ENCODE results near the gene PTPRQ.

PTPRQ gene

GRCh38 chr12:80576641-80577418, 132.8 kb downstream of the PTPRQ start:
- no peak for DNase-seq

DNA sequence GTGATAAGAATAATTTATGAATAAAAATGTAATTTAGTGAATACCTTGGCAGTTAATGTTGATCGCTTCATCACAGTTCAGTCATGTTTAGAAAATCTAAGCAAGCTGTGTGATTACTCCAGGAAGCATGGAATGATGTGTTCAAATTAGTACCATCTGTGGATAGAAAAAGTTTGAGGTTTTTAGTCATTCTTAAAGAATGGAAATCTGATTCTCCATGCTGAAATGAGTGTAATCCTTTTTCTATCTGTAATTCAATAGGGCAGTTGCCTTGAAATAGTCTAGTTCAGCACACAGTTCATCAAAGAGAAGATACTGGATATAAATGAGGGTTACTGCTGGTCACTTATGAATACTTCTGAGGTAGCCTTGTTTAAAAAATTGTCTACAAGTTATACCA, 136.2 kb downstream of the PTPRQ start:
- DNase-seq = no peak

DNA sequence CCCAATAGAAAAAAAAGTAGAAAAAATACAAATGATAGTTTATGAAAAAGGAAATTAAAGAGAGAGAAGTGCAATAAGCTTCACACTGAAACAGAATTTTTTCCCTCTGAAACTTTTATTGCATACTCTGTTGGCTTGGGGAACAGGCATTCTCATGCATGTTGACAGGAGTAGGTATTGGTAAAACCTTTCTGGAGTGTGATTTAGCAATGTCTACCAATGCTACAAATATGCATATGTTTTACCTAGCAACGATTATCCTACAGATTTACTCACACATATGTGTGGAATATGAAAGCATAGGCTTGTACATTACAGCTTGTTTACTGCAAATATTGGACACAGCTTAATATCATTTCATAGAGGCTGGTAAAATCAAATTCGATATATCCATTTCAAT, 137.7 kb downstream of the PTPRQ start:
- no peak for DNase-seq

GRCh38 chr12:80582431-80582830, 138.4 kb downstream of the PTPRQ start:
- no peak for DNase-seq

GRCh38 chr12:80589077-80589476, 145.0 kb downstream of the PTPRQ start:
- DNase-seq = no peak

DNA sequence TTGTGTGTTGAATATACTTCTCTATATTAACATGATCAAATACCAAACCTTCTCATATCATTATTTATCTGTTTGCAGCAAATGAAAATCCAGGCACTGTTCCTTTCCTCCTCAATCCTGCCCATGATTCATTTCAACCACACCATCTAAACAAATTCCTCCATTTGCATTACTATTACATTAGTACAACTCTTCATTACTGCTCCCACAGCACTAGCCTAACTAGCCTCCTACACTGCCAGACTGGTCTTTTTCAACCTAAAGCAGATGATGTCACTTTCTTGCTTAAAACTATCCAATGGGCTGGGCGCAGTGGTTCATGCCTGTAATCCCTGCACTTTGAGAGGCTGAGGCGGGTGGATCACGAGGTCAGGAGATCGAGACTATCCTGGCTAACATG, 146.1 kb downstream of the PTPRQ start:
- no peak for DNase-seq

DNA sequence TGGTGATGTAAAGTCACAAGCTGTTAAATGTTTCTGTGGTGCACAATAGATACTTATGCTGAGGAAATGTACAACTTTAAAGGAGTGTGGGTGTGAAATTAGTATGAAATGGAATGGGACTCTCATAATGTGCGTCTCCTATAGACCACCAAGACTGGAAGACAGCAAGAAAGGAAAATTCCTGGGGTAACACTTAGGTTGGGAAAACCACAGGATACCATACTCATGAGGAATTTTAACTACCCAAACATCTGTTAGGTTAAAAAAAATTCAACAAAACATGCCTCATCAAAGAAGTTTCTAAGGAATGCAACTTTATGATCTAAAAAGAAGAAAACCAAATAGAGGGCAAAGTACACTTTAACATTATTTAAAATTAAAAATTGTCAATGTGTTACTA, 149.7 kb downstream of the PTPRQ start:
- no peak for DNase-seq

DNA sequence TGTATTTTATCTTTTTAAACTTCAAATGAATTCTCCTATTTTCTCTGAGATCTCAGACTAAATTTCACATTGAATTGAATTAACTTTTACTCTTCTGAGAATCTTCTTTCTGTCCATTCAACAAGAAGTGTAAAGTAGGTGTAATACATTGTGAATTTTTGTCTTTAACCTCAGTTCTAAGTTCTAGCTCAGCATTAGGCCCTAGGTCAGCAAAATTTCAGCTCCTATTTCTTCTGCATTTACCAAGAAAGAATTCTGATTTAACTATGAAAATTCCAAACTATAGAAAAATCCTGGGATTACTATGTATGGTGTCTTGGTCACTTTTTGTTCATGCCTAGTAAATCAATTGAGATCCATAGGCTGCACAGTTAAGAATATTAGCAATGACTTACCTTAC, 152.5 kb downstream of the PTPRQ start:
- no peak for DNase-seq

- DNase-seq = no peak
These were observed 154.1 kb downstream of the PTPRQ start for GRCh38 chr12:80598004-80598606.

DNA sequence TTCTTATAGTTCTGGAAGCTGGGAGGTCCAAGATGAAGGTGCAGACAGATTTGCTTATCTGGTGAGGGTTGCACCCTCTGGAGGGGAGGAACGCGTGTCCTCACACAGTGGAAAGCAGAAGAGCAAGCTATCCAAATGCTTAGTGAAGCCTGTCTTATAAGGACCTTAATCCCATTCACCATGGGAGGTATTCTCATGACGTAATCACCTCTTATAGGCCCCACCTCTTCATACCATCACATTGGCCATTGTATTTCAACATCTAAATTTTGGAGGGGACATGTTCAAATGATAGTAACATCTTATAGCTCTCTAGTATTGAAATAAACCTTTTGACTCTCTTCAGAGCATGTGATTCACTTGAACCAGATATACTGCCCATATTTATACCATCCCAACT, 158.4 kb downstream of the PTPRQ start:
- no peak for DNase-seq

DNA sequence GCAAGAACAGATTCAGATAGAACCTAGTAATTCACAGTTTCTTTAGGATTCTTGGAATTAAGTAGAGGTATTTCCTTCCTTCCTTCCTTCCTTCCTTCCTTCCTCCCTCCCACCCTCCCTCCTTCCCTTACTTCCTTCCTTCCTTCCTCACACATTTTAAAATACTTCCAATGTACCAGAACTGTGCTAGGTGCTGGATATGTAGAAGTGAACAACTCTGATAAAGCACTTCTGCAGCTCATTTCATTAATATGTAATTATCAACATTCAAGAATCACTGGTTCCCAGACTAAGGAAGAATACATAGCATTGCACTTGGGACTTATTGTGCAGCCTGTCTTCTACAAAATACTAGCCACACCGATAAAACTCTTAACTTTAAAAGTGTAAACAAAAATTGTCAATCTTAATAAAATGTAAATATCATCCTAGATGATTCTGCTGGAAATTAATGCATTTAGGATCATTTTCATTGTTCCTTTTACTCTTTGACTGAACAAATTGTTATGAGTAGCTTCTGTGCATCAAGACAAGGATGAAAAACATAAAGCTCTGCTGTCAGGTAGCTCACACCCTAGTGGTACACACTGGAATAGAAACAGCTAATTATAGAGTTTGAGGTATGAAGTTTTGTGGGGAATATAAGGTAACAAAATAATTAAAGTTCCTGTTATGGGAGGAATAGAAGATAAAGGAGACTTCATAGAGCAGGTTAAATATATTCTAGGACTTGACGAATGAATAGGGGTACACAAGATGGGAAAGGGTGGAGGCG, 163.5 kb downstream of the PTPRQ start:
- DNase-seq = no peak

- DNase-seq = no peak
These were observed 173.7 kb downstream of the PTPRQ start for GRCh38 chr12:80617733-80618132.

- no peak for DNase-seq
These were observed 176.2 kb downstream of the PTPRQ start for GRCh38 chr12:80620281-80620680.

DNA sequence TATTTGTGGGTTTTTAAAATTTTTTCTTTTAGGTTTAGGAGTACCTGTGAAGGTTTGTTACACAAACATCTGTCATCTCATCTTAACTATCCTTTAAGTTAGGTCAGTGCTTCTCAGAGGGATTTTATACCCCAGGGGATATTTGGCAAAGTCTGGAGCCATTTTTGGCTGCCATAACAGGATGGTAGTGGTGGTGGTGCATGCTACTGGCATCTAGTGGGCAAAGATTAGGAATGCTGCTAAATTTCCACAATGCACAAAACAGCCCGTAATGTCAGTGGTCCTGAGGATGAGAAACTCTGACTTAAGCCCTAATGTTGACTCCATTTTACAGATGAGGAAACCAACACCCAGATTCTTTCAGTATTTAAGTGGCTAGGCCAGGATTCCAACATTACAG, 178.2 kb downstream of the PTPRQ start:
- DNase-seq = no peak

GRCh38 chr12:80625051-80625450, 181.0 kb downstream of the PTPRQ start:
- DNase-seq = no peak

DNA sequence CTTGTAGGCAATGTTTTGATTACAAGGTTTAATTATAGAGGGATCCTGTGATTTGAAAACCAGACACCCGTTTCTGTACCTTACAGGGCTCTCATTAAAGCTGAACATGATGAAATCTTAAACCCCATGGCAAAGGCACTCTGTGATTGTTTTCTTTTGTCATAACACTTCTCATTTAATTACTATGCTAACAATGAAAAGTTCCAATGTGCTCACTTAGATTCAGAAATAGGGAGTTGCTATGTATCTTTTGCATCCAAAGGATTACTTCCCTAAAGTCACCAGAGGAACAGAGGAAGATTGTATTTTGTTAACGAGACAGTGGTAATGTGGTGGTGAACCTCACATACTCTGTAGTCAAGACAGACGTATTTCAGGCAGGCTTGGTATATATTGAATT, 181.9 kb downstream of the PTPRQ start:
- no peak for DNase-seq

GRCh38 chr12:80627782-80628181, 183.7 kb downstream of the PTPRQ start:
- DNase-seq = no peak

DNA sequence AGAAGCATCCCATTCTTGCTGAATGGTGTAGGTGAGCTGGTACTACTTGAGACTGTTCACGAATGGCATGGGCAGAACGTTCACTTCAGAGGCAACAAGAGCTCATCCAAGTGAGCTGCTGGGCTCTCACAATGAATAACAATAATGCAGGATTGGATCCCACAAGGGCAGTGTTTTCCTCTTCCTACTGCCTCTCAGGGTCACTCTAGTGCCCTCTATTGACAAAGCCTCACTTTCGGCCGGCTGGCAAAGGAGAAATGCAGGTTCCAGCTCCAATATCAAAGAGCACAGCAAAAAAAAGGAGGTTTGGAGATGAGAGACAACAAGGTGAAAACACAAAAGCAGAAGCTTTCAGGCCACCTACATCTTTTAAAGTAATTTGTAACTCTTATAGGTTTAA, 188.8 kb downstream of the PTPRQ start:
- DNase-seq = no peak

DNA sequence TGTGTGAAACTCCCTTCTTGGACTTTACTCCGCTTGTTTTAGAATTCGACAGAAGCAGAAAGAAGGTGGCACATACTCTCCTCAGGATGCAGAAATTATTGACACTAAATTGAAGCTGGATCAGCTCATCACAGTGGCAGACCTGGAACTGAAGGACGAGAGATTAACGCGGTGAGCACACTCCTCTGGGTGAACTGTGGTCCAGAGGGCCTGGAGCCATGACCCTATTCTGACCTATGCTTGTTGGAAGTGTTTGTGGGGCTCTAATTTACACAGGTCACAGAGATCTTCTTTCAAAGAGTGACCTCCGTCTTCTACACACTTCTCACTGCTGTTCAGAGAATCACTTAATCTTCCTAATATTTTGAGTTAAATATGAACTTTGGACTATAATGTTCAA, 190.9 kb downstream of the PTPRQ start:
- no peak for DNase-seq

GRCh38 chr12:80636832-80637231, 192.8 kb downstream of the PTPRQ start:
- DNase-seq = no peak

DNA sequence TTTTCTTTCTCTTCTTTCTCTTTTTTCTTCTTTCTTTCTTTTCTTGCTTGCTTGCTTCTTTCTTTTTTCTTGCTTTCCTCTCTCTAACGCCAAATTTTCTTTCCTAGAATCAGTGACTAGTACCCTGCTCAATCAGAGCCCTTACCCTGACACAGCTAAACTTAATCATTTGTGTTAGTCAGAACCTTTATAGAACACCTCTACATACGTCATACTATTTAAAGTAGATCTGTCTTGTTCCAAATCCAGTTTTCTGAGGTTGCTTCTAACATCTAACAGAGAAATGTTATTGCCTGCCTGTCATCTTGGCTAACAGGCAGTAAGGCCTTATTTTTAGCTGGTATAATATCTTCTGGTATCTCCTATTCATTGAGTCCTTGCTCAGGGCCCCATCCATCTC, 197.9 kb downstream of the PTPRQ start:
- DNase-seq = no peak

DNA sequence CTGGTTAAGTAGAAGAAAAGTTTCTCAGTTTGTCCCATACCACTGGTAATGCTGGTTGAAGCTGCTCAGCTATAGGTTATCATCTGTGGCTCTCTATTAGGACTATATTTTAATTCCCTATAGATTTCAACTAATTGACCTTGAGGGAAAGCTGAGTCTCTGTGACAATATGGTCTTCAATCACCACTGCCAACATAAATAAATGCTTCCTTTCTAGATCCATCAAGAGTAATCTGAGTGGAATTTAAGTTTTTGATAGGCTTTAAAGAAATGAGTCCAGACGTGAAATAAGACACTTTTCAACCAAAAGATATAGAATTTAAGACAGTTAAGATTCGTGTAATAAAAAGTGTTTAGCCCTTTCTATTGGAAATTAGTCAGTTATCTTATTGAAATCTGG, 199.9 kb downstream of the PTPRQ start:
- DNase-seq = no peak

- DNase-seq = no peak
These were observed 204.8 kb downstream of the PTPRQ start for GRCh38 chr12:80648881-80649280.

DNA sequence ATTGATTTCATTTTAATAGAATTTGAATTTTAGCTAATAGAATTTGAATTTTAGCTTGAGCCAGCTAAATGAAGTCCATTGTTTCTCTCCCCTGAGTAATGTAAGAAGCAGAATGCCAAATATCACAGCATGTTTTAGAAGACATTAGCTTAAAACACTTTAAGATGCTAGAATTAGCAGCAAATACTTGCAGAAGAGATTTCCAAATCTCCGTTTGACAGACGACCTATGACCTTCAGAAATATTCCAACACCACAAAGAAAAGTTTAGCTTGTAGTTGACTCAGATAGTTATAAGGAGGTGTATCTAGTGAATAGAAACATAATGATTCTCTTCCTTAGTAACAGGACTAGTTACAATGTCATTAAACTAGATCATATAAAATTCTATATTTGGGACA, 211.7 kb downstream of the PTPRQ start:
- no peak for DNase-seq

All from activated CD4-positive, alpha-beta T cell treated with anti-CD3 and anti-CD28 coated beads, Interleukin-2, amount 50 U/mL, for 16 hours (primary cell).